SW 1271 (cell line): ENCODE results near the gene DCAKD.
A peak's percentile ranks its signal among the peaks of the same experiment; 100 is the strongest.
"Not testable (repeated sequence)": the region's sequence is repeated elsewhere in the genome, so short reads cannot be mapped to it uniquely, and the experiment has no call there.

Experiments
- DNase-seq, 2 experiments: peaks; one replicate each; lab custom pipeline; 2025; lab: John Stamatoyannopoulos, UW

The DCAKD gene

DNA sequence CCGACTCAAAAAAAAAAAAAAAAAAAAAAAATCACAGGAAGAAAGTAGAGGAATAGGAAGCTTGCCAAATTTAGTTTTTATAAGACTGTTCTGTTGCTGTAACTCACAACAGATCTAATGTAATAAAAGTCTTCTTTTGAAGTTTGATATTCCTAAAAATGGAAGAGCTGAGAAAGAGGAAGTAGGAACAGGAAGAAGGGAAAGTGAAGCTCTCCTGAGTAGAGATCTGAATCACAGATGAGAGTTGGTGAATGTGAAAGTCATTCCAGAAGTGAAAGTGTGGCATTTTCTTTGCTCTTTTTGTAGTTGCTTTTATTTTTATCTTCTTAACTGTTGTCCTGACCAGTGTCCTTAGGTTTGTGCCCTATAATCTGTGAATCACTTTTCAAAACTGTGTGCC is 11.8 kb upstream of the DCAKD start:
- DNase-seq: no peak

DNA sequence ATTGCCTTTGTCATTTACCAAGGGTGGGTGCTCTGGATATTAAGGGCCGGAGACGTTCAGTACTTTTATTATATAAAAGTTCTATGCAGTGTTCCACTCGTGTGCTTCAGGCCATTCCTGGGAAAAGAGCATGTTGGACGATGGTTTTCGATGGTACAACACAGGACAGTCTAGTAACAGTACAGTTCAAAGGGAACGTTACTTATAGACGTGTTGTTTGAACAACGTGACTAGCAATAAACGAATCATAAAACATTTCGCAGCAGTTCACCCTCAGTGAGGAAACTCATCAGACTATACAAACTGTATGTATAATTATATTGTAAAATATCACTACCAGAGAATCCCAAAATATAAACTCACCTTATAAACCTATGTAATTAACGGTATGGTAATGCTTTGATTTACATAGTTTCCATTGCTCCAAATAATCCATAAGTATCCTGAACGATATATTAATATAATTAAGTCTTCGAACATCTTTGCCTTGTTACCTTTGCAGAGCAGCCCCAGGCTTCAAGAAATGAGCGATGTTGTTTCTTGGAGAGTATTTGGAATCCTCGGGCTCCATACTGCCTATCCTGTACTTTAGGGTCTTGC is 10.3 kb upstream of the DCAKD start:
- no peak for DNase-seq

- DNase-seq: peak; percentile 98 to 99
These were observed 9.6 kb upstream of the DCAKD start, which contains the start of gene NMT1 for GRCh38 chr17:45060797-45061605. Gene NMT1 (plus strand): TSS chr17:45061317. CDS start chr17:45061330, 13 bp downstream.

DNA sequence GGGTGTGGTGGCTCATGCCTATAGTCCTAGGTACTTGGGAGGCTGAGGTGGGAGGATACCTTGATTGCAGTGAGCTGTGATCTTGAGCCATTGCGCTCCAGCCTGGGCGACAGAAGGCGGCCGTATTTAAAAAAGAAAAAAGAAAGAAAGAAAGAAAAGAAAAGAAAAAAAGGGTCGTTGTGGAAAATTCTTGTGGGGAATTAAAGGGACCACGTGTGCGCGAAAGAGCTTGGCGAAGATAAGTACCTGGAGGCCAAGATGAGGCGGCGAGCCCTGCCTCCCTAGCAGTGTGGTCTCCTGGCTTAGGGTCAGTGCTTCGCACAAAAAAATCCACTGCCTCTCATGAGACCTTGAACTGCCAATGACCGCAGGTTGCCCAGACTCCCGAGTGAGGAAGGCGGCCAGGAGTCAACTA is 9.0 kb upstream of the DCAKD start:
- no peak for DNase-seq

DNA sequence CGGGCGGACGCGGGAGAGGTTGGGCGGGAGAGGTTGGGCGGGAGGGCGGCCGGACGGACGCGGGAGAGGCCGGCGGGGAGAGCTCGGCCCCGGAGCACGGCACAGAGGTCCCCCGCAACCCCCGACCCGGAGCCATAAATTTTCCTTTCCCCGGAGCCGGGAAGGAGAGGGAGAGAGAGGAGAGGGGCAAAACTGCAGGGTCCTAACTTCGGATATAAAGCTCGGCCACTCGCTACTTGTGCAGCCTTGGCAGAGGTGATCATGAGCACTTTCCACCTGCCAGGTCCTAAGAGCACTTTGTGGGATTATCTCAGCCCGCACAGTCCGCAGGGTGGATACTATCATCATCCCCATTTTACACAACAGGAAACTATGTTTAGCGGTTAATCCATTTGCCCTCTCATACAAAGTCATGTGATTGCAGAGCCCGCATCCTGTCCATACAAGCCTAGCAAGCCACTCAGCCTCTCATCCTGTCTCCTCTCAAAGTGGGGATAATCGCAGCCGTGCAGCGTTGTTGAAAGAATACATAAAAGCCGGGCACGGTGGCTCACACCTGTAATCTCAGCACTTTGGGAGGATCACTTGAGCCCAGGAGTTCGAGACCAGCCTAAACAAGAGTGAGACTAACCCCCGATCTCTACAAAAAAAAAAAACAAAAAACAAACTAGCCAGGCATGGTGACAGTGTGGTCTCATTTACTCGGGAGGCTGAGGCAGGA is 780 bp upstream of the DCAKD start:
- DNase-seq: no peak

- not testable (repeated sequence) for DNase-seq
These were observed 254 bp upstream of the DCAKD start for GRCh38 chr17:45051720-45052051.

DNA sequence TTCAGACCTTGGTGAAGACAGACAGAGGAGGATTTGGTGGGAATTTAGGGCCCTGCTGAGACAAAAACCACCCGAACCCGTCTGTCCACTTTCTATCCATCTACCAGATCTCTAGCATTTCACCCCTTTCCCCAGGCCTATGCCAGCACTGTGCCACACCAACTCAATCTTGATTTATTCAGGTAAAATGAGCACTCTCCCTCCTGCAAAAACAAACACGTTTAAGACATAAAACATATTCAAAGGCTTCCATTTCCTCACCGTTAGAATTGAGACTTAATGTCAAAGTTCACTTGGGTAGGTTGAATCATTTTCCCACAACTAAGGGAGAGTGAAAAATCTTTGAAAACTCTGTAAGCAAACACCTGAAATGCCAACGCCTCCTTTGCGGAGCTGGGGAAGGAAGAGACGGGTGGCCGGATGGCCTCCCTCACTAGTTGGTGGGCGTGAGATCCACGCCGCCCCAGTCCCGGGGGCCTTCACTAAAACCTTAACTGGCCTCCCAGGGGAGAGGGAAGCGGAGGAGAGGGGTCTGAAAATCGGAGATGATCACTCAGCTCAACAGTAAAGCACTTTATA is 862 bp downstream of the DCAKD start:
- no peak for DNase-seq

DNA sequence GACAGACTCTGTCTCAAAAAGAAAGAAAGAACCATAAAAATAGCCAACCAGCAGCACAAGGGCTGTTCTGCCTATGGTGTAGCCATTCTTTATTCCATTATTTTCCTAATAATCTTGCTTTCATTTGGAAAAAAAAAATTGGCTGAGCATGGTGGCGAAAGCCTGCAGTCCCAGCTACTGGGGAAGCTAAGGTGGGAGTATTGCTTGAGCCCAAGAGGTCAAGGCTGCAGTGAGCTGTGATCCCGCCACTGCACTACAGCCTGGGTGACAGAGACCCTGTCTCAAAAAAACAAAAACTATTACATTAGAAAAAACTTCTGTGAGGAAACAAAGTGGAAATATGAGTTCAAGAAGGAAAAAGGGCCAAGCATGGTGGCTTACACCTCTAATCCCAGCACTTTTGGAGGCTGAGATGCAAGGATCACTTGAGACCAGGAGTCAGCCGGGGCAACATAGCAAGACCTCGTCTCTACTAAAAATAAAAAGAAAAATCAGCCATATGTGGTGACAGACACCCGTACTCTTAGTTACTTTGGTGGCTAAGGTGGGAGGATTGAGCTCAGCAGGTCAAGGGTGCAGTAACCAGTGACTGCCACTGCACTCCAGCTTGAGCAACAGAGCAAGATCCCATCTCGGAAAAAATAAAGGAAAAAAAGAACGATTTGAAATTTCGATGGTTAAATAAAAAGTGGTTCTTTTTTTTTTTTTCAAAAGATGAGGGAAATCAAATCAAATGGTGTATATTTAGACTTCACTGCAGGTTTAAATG is 2.5 kb downstream of the DCAKD start:
- no peak for DNase-seq

DNA sequence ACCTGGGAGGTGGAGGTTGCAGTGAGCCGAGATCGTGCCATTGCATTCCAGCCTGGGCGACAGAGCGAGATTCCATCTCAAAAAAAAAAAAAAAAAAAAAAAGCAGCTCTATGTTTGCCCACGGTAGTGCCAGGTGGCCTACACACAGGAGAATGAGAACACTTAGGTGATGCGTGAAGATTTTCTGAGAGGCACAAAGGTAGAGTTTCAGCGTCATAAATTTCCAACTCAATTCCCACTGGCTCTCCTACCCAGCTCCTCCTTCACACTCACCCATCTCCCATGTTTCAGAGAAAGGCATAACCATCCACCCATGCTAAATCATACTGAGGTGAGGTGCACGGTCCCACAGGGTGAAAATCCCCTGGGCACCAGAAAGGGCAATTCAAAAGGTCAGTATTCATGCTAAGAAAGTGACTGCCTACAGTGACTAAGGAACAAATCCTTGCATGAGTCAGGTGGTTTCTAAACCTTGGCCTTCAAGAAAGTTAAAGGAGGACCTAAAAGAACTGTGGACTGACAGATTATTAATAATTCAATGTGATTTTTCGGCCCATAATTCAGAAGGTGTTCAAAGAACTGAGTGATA is 4.8 kb downstream of the DCAKD start:
- DNase-seq: no peak

DNA sequence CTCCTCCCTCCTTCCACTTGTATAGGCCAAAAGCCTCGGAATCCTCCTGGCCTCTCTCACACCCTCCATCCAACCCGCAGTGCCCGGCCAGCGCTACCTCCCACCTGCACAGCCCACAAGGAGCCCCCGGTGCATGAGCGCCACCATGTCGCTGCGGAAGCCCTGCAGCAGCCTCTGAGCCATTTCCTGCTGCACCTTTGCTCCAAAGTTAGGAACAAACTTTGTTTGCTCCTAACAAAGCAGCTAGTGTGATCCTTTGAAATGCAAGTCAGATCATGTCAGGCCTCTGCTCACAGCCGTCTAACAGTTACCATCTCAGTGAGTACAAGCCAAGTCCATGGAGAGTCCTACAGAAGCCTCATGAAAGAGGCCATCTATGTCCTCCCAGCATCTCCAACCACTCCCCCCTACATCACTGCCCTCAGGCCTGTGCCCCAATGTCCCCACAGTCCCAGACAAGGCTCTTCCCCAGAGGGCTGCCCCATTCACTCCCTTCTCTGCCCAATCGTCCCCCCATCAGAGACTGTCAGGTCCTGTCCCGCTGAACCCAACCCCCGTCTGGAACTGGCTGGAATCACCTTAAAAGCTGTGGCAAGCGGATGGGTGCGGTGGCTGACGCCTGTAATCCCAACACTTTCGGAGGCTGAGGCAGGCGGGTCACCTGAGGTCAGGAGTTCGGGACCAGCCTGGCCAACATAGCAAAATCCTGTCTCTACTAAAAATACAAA is 7.5 kb downstream of the DCAKD start:
- no peak for DNase-seq

DNA sequence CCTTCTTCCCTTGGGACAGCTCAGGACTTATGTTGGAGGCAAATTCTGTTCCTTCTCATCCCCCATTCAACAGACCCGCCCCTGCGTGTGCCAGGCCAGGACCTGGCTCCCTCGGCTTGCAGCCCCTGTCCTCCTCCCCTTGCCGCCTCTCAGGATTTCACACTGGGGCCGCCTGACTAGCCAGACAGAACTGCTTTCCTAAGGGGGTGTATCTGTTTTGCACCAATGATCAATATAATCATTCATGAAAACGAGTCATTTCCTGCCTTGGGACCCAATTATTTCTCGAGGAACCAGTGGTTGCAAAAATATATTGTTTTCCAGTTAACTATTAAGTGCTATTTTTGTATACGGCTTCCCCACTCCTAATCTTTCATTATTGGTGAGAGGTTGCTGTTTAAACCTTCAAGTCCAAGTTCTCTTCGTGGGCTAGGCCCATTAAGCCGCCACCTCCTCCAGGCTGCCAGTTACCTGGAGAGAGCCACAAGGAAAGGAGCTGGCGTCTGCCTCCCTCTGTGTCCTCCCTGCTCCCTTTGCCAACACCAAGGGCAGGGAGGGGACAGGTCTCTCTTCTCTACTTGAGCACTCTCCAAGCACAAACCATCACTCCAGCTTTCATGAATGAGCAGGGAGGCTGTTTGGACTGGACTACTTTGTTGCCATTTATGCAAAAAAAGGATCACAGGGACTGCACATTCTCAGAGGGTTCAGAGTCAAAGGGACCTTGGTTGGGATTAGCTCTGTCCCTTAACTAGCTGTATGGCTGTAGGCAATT is 8.9 kb downstream of the DCAKD start:
- DNase-seq: no peak

GRCh38 chr17:45040459-45040858 is 11.0 kb downstream of the DCAKD start:
- no peak for DNase-seq

DNA sequence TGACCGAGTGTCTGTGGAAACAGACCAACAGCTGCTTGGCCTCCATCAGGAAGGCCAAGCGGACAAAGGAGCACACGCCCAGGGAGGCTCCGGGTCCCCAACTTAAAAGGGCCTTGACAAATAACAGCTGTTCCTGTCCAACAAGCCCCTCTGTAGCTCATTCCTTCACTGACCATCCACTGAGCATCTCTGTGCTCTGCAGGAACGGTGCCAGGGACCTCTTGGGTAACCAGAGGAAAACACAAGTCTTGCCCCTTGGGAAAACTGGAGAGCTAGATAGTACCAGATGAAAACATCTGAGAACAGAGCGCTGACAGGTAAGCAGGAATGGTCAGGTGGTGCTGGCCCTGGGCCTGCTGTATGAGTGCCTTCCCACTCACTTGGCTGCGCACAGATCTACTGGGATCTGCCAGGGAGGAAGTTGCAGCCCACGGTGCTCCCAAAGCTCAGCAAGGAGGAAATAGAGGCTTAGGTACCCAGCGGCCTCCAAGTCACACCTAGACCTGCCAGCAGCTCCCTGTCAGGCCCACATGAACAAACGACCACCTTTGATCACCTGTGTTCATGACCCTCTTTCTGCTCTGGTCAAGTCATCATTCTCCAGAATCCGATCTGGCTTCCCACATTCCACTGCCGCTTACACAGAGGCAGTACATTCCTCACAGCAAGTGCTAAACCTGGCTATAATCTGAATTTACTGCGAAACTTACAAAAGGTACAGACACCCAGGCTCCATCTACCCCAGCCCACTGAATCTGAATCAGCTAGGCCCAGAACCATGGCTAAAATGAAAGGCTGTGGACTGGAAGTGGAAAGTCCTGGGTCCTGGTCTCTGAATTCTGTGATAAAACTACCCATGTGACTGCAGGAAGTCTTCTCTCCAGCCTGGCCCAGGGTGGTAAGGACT is 12.5 kb downstream of the DCAKD start:
- DNase-seq: no peak

DNA sequence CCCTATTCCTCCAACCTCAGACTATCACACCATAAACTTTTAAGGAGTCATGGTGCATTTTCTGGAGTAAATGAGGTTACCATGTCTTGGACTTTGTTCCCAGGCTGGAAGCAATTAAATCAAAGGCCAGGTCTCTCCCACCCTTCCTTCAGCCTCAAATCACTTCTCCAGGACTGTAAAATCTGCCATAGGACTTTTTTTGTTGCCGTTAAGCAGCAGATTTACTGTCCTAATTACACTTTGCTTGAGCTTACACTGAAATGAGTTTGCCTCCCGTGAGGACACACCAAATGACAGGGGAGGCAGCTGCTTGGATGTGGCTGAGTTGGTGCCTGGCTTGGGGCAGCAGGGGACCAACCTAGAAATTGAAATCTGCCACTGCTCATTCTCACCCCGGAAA is 14.7 kb downstream of the DCAKD start:
- no peak for DNase-seq

- no peak for DNase-seq
These were observed 15.6 kb downstream of the DCAKD start for GRCh38 chr17:45035848-45036247.

DNA sequence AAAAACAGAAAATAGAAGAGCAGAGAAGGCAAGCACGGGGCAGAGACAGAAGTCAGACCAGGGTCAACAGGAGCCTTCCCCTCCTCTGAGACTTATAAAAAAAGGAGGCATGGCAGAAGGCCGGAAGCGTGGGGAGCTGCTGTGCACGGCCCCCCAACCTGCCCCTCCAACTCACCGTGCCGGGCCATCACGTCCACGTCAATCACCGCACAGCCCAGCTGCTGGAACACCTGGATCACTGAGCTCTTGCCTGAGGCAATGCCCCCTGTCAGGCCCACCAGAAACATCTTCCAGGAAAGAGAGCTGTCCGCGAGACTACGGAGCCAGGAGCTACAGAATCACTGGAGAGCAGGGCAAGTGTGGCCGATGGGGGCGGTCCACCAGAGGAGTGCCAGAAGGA is 16.8 kb downstream of the DCAKD start:
- DNase-seq: no peak

DNA sequence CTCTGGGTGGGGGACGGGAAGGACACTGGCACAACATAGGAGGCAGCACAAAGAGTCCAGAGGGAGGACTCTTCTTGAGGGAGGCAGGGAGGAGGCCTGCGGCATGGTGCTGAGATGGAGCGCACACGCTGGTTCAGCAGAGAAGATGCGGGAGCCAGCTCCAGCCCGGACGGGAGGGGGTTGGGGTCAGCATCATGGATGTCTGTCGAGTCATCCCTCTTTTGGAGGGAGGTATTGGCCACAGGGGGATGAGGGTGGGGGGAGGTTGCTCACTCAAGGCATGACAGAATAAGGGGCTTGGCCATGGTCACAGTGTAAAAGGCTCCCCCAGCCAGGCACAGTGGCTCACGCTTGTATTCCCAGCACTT is 19.3 kb downstream of the DCAKD start:
- DNase-seq: no peak

- DNase-seq: no peak
These were observed 19.9 kb downstream of the DCAKD start for GRCh38 chr17:45031231-45032173.
